Measurements from ENCODE around the gene RTL1. TPM values are rescaled to one million over a fixed set of nuclear protein-coding genes. Genes with fewer than 3 reads are reported as not detected.

RTL1 gene
- total RNA-seq, 4 donors from 2014 or later = not detected

DNA sequence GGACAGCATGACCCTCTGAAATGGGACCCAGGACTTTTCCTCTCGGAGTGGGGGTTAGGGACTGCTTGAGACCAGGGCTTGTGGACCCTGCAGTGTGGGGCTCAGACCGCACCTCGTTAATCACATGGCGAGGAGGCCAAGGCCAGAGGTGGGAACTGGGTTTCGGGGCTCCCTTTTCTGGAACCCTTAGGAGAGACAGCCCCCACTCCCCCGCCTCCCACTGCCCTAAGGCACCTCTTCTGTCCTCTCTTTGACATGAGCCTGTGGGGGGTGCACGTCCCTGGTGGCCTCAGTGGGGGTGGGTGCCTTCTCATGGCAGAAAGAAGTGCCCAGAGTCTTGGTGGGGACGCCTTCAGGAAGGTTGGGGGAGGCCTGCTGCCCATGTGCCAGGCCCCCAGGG is 24.3 kb downstream of the RTL1 start:
- 80% methylated on average over 1 of the region's 8 CpGs for WGBS
- H3K9me3 ChIP-seq = no peaks in the 10 kb centered on the region
- H3K4me1 ChIP-seq = no peaks in the 10 kb centered on the region
- TF ChIP-seq POLR2A (IDR thresholded peaks at IDR 0.05; ENCODE audit: low read depth) (no peak), POLR2AphosphoS5 (IDR thresholded peaks at IDR 0.05) (no peak), EP300 (IDR thresholded peaks at IDR 0.05) (no peak)
- TF ChIP-seq, protein P1, sequence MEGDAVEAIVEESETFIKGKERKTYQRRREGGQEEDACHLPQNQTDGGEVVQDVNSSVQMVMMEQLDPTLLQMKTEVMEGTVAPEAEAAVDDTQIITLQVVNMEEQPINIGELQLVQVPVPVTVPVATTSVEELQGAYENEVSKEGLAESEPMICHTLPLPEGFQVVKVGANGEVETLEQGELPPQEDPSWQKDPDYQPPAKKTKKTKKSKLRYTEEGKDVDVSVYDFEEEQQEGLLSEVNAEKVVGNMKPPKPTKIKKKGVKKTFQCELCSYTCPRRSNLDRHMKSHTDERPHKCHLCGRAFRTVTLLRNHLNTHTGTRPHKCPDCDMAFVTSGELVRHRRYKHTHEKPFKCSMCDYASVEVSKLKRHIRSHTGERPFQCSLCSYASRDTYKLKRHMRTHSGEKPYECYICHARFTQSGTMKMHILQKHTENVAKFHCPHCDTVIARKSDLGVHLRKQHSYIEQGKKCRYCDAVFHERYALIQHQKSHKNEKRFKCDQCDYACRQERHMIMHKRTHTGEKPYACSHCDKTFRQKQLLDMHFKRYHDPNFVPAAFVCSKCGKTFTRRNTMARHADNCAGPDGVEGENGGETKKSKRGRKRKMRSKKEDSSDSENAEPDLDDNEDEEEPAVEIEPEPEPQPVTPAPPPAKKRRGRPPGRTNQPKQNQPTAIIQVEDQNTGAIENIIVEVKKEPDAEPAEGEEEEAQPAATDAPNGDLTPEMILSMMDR (IDR thresholded peaks at IDR 0.05) = no peak
- no peak overlapping the region for H3K27ac ChIP-seq (replicated peaks in 1 of 4)
- H3K27me3 ChIP-seq = peaks cover 0 to 50% (median 4%) of the 10 kb centered on the region in 4 donors
- no peak overlapping the region for H3K4me3 ChIP-seq
- no peak for DNase-seq (ENCODE audit: extremely low spot score)
- H3K36me3 ChIP-seq = no peaks in the 10 kb centered on the region
- intact Hi-C loops (cut with DNase I) = no loop called here

DNA sequence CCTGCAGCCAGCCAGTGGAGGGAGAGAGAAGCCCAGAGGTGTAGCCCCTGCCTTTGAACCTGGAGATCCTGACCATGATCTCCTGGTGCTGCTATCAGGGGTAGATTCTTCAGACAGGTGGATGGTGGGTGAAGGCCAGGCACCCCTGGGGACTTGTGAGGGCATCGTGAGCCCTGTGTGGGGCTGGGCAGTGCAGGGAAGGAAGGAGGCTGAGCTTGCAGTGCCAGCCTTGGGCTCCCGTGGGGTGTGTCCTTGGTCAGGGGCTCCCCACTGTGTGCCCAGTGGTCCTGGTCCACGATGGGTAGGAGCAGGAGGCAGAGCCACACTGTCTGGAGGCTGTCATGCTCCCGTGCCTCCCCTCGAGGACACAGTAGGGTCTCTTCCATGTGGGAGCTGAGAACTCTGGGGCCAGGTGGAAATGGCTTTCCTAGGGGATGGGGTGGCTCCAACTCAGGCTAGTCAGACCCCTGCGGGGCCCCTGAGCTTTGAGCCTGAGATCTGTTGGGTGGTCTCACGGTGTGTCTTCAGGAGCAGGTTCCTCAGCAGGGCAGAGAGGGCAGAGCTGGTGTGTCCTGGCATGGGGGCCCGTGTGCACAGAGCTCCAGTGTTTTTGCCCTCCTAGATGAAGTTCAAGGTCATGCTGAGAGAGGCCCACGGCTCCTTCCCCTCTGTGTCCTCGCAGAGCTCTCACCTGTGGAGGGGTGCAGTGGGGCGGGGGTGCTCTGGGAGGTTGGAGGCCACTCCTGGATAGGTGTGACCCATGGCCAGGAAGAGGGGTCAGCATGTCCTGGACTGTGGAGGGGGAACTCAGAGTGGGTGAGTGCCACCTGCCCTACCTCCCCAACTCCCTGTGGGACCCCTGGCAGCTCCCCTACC is 25.0 kb downstream of the RTL1 start:
- Histone ChIP-seq H3K4me3 (no peak overlapping the region), H3K36me3 (no peaks in the 10 kb centered on the region), H3K9me3 (no peaks in the 10 kb centered on the region), H3K27me3 (peaks cover 0 to 51% (median 4%) of the 10 kb centered on the region in 4 donors), H3K4me1 (no peaks in the 10 kb centered on the region), H3K27ac (replicated peaks in 1 of 4) (no peak overlapping the region)
- intact Hi-C loops (cut with DNase I) = no loop called here
- TF ChIP-seq POLR2AphosphoS5 (IDR thresholded peaks at IDR 0.05) (no peak), POLR2A (IDR thresholded peaks at IDR 0.05; ENCODE audit: low read depth) (no peak), EP300 (IDR thresholded peaks at IDR 0.05) (no peak)
- TF ChIP-seq, protein P1 (IDR thresholded peaks at IDR 0.05) = no peak
- WGBS = 75% methylated on average over 2 of the region's 11 CpGs
- no peak for DNase-seq (ENCODE audit: extremely low spot score)

DNA sequence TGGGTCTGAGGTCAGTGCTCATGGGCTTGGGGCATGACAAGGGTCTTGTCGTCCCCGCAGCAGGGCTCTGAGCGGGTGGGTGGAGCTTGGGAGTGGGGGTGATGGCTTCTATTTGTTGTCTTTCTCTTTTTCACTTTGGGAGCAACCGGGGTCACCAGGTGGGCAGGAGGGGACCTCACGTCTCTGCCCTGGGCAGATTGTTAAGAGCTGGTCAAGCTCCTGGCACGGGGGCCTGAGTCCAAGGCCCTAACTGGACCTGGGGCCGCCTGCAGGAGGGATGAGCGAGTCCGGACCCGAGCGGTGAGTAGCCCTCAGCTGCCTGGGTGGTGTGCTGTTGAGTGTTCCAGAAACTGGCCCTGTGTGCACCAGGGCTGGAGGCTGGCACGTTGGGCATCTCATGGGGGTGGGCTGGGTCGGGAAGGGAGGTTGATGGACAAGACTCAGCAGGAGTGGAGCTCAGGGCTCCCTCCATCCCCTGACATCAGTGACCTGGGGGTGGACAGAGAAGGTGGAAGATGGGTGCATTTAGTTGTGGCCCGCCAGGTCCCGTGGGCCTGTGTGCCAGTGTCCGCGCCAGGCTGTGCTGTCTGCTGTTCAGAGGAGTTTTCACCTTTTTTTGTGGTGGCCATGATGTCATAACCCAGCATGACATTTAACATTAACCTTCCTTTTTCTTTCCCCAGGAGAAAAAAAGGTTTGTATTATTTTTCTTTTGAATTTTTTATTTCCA is 27.5 kb downstream of the RTL1 start:
- DNase-seq (ENCODE audit: extremely low spot score) = no peak
- H3K9me3 ChIP-seq = no peaks in the 10 kb centered on the region
- H3K27ac ChIP-seq (replicated peaks in 1 of 4) = no peak overlapping the region
- H3K4me1 ChIP-seq = no peaks in the 10 kb centered on the region
- H3K4me3 ChIP-seq = no peak overlapping the region
- no peaks in the 10 kb centered on the region for H3K36me3 ChIP-seq
- WGBS = 91% methylated on average over 10 of the region's 17 CpGs
- intact Hi-C loops (cut with DNase I) = no loop called here
- TF ChIP-seq POLR2A (IDR thresholded peaks at IDR 0.05; ENCODE audit: low read depth) (no peak), EP300 (IDR thresholded peaks at IDR 0.05) (no peak)
- TF ChIP-seq, protein P1 (IDR thresholded peaks at IDR 0.05) = no peak
- peaks cover 0 to 51% (median 4%) of the 10 kb centered on the region in 4 donors for H3K27me3 ChIP-seq

DNA sequence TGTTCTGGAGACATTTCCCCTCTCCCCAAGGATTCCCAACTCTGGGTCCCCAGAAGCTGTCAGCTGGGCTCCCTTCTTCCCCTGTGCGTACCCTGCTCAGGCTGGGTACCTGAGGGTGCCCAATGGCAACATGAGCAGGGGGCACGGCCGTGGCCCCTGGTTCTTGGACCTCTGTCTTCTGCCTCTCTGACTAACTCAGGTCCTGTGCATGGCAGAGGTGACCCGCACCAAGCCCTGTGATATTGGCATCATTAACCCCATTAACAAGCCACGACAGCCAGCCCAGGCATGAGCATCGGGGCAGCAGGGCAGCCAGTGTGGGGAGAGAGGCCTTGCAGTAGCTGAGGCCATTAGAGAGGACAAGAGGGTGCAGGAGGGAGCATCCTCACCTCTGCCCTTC is 28.4 kb downstream of the RTL1 start:
- TF ChIP-seq POLR2A (IDR thresholded peaks at IDR 0.05; ENCODE audit: low read depth) (no peak), POLR2AphosphoS5 (IDR thresholded peaks at IDR 0.05) (no peak), EP300 (IDR thresholded peaks at IDR 0.05) (no peak)
- TF ChIP-seq, protein P1 (IDR thresholded peaks at IDR 0.05) = no peak
- intact Hi-C loops (cut with DNase I) = no loop called here
- WGBS = 100% methylated on average over 2 of the region's 6 CpGs

More for the DNA sequence above, 28.4 kb downstream of the RTL1 start:
- Histone ChIP-seq H3K27ac (replicated peaks in 1 of 4) (no peak overlapping the region), H3K4me3 (no peak overlapping the region), H3K27me3 (peaks cover 0 to 51% (median 4%) of the 10 kb centered on the region in 4 donors), H3K9me3 (no peaks in the 10 kb centered on the region), H3K36me3 (no peaks in the 10 kb centered on the region), H3K4me1 (no peaks in the 10 kb centered on the region)
- DNase-seq (ENCODE audit: extremely low spot score) = no peak

Measured in esophagus muscularis mucosa (tissue), 4 donors.